ENCODE data around the gene PIK3CB.

DNA sequence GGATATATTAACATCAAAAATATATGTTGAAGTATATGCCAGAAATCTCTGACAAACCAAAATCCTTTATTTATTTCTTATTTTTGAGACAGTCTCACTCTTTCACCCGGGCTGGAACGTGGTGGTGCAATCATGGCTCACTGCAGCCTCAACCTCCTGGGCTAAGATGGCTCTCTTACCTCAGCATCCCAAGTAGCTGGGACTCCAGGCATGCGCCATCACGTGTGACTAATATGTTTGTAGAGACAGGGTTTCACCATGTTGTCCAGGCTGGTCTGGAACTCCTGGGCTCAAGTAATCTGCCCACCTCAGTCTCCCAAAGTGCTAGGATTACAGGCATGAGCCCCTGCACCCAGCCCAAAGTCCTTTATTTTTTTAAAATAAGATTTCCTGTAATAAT is 214.3 kb downstream of the PIK3CB start:
- TF ChIP-seq CTCF (conservative IDR thresholded peaks at IDR 0.05; ENCODE audit: low read depth, low read length) = no peak
- no peak for TF ChIP-seq EZH2 (IDR thresholded peaks at IDR 0.05; ENCODE audit: low read length, unreplicated experiment)
- no peak for TF ChIP-seq EZH2phosphoT487 (IDR thresholded peaks at IDR 0.05; ENCODE audit: borderline replicate concordance, low read length)

All from PC-3 (cell line).